ENCODE data around the gene EIPR1.

EIPR1 gene

DNA sequence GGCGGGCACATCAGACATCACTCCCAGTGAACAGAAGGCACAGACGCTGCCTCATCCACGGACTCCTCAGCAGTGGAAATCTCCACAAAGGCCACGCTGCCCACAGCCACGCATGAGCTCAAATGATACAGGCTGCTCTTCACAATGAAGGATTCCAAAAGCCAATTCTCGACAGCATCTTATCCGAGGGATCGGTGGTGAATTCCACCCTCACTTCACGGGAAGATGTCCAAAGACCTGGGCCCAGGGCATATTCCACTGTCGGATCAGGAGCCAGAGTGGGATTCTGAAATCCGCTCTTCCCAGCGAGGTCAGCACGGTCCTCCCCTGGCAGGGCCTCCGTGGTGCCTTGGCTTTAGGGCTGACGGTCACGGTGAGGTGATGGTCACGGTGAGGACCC is 55.8 kb downstream of the EIPR1 start:
- no peak for DNase-seq

DNA sequence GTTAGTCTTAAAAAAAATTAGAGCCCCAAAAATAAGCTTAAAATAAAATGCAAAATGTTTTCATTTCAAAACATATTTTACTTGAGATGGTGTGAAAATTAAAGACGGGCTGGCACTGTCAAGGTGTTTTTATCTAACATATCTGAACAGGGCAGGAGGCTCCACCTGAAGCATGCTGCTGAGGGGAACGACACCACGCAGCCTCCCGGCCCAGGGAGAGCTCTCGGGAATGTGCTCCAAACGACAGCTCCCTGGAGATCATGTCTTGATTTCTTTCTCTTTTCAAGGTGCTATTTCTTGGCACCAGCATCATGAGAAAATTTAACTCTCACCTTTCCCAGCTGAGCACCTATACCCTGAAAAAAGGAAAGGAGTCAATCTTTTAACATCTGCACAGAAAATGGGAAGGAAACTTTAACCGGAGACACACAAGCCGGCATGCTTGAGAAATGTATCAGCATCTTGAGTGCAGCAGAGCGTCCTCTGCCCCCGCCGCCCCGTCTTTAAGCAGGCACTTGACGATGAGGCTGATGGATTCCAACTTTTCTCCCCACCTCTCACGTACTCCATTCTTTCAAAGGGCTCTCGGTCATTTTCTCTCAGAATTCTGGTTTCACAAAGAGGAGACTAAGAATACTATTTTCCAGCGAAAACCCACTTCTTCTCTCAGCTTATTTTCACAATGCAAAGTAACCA is 56.6 kb downstream of the EIPR1 start:
- DNase-seq: no peak

- DNase-seq: no peak
Observed at GRCh38 chr2:3319745-3320566, 57.7 kb downstream of the EIPR1 start.

GRCh38 chr2:3319134-3319533 is 58.5 kb downstream of the EIPR1 start:
- DNase-seq: no peak

- no peak for DNase-seq
Observed at GRCh38 chr2:3317871-3318590, 59.6 kb downstream of the EIPR1 start.

GRCh38 chr2:3317277-3317685 is 60.3 kb downstream of the EIPR1 start:
- DNase-seq: no peak

DNA sequence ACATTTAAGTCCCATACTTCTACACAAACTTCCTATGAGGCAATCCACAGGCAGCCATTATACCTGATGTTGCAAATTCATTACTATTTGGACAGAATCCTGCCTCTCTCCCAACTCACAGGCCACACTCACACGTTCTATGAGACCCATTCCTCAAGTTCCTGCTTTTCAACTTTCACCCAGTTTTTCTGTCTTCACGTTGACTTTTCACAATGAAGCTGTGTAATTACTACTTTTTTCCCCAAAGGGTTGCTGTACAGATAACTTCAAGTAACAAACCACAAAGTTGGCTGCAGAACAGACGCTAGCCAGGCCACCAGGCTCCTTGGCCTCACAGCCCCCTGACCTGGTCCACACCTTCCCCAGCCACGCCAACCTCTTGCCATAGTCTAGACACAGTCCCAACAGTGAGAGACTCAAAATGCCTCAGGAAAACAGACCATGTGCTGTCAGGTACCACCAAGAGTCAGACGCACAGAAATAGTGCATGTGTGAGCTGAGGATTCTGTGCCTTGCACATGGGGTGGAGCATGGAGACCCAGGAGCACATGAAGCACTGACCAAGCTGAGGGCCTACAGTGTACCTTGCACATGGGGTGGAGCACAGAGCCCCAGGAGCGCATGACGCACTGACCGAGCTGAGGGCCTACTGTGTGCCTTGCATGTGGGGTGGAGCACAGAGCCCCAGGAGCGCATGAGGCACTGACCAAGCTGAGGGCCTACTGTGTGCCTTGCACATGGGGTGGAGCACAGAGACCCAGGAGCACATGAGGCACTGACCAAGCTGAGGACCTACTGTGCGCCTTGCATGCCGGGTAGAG is 61.0 kb downstream of the EIPR1 start:
- no peak for DNase-seq

GRCh38 chr2:3314626-3315025 is 63.0 kb downstream of the EIPR1 start:
- no peak for DNase-seq

DNA sequence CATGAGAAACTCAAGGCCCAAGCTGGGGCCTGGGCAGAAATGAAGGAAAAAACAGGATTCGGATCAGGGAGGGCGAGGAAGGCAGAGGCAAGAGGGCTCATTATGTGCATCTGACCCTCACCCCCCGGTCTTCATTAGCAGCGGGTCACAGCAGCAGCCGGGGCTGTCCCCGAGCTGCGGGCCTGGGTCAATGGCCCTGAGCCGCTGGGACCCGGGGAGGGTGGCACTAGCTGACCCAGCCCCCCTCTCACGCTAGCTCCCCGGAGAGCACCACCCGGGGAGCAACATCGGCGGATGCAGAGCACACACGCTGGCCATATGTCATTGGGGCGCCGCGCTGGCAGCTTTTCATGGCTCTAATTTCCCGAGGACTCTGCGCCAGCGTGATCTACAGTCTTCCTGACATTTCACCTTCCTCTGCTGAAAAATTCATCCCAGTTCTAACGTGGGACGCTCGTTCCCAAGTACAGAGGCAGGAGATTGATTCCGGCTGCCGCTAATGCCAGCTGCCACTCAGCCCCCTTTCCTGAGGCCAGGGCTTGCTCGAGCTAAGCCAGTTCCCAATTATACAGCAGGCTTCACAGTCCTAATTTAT is 63.7 kb downstream of the EIPR1 start:
- no peak for DNase-seq

DNA sequence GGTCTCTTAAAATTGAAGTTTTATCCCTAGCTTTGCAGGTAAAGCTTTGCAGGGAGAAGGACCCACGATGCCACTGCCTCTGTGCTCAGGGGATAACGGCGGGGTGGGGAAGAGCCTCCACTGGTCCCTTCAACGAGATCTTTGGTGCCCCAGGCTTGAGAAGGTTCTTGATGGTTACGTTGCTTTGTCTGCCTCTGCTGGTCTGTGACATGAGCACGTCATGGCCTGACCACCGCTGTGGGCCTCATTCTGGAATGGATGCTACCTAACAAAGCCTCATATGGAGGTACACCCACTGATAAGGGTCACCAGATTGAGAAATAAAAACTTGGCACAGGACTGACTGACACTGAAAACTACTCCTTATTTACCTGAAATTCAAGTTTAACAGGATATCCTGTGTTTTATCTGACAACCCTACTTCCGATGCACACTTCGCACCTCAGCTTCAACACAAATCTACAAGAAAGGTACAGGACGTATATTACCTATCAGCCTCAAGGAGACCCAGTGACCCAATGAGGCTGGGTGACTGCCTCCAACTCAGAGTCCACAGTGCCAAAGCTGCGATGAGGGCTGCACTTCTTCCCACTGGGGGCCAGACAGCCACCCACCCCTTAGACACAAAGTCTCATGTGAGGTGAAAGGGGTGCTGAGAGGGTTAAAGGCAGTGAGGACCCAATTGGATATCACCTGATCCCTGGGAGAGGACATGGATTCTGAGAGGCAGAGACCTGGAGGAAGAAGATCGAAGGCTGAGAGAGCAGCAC is 64.9 kb downstream of the EIPR1 start:
- no peak for DNase-seq

- no peak for DNase-seq
Observed at GRCh38 chr2:3311601-3312000, 66.0 kb downstream of the EIPR1 start.

DNA sequence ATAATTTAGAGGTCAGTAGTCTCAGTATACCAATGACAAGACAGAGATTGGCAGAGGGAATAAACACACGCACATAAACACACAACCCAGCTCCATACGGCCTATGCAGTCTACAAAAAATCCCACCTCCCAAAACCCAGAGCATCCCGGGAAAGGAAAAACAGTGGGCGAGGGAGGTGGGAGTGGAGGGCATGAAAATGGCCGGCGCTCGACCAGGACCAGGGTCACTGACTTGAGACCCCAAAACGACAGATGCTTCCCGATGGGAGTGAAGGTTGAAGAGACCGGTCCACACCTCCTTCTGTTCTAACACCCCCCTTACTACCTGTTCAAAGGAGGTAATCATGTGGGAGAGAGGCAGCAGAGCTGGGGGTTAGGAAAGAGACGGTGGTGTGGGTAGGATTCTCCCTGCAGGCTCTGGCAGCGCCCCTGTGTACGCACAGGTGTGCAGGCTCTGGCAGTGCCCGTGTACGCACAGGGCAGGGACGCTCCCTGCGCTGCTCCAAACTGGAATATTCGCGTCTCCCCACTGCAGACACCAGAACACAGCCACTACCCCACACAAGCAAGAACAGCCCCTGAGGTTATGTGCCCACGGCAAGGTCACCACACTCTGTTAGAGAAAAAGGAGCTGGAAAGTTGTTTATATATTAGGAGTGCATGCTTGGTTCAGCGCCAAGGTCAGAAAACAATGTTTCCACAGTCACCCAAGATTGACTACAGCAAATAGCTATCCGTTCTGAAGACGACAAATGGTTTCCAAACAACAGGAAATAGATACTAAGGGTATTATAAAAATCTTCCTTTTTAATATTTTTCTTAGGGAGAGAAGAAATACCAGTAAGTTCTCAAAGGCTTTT is 67.9 kb downstream of the EIPR1 start:
- DNase-seq: no peak

- no peak for DNase-seq
Observed at GRCh38 chr2:3307901-3308300, 69.7 kb downstream of the EIPR1 start.

DNA sequence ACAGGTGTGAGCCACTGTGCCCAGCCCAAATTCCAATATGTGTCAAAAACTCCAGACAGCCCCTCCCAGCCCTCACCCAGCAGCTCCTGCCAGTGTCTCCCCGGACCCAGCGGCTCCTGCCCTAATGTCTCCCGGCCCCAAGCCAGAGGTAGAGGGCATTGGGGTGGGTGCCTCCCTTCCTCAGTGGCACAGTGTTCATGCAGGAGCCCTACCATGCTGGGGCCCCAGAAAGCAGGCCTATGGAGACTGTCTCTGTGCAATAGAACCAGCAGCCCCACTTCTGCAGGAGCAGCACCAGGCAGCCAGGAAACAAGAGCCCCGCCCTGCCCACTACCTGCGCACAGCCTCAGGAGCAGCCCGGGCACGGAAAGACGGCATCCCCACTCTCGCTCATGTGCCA is 70.4 kb downstream of the EIPR1 start:
- no peak for DNase-seq

GRCh38 chr2:3305952-3306351 is 71.7 kb downstream of the EIPR1 start:
- no peak for DNase-seq

DNA sequence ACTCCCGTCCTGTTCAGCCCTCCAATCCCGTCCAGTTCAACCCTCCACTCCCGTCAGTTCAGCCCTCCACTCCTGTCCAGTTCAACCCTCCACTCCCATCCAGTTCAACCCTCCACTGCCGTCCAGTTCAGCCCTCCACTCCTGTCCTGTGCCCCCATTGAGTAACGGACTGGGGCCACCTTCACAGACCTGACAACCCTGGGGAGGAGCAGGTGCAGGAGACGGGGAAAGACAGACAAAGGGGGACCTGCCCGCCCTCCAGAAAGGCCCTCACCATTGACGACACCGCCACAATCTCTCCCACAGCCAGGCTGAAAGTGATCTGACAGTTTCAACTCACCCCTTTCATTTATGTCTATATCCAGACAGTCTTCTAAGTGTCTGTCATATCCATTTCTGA is 72.2 kb downstream of the EIPR1 start:
- DNase-seq: no peak

- DNase-seq: peak; percentile 8 to 26
Observed at GRCh38 chr2:3303583-3304406, 73.8 kb downstream of the EIPR1 start.

- no peak for DNase-seq
Observed at GRCh38 chr2:3302751-3303582, 74.7 kb downstream of the EIPR1 start.

DNA sequence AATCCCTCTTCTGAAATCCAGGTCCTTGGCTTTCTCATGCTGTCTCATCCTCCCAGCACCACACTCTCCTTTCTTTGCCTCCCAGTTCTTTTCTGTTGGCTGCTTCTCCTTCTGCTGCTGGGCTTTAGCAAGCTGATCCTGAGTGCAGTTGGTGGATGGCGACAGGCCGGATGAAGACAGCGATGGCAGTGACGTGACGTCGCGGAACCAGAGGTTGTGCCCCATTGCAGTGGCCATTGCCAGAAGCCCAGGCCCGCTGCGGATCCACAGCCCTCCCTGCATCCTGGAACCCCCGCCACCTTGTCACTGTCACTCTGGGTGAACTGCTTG is 75.2 kb downstream of the EIPR1 start:
- DNase-seq: no peak
